Measurements from ENCODE around the gene FADS2. TPM values are rescaled to one million over a fixed set of nuclear protein-coding genes. Genes with fewer than 3 reads are reported as not detected.
A peak's percentile ranks its signal among the peaks of the same experiment; 100 is the strongest.

Gene FADS2
- polyA plus RNA-seq, 1 donor from 2014 or later, result 145 TPM

- Histone ChIP-seq H3K4me3 (ENCODE audit: low read length) (no peak overlapping the region), H3K36me3 (ENCODE audit: insufficient read depth, low read length) (peaks cover 8% of the 10 kb centered on the region), H4K20me1 (ENCODE audit: insufficient read depth) (no peaks in the 10 kb centered on the region), H2AFZ (ENCODE audit: low read depth, low read length) (no peak overlapping the region), H3K27ac (ENCODE audit: low read length) (no peak overlapping the region), H3F3A (ENCODE audit: insufficient read depth, low read length, poor library complexity, severe bottlenecking) (no peaks in the 10 kb centered on the region), H3K9me3 (ENCODE audit: low read length) (no peaks in the 10 kb centered on the region), H3K9ac (ENCODE audit: low read length) (no peak overlapping the region), H3K27me3 (ENCODE audit: insufficient read depth, low read depth, low read length) (no peaks in the 10 kb centered on the region), H3K4me2 (ENCODE audit: low read length) (no peak overlapping the region), H3K9me2 (ENCODE audit: insufficient read depth, low read length) (no peaks in the 10 kb centered on the region), H3K79me2 (replicated peaks; ENCODE audit: insufficient read depth, low read length) (no peaks in the 10 kb centered on the region)
- TF ChIP-seq POLR2AphosphoS5 (IDR thresholded peaks at IDR 0.05), result peak; percentile 14
- TF ChIP-seq, protein P1, sequence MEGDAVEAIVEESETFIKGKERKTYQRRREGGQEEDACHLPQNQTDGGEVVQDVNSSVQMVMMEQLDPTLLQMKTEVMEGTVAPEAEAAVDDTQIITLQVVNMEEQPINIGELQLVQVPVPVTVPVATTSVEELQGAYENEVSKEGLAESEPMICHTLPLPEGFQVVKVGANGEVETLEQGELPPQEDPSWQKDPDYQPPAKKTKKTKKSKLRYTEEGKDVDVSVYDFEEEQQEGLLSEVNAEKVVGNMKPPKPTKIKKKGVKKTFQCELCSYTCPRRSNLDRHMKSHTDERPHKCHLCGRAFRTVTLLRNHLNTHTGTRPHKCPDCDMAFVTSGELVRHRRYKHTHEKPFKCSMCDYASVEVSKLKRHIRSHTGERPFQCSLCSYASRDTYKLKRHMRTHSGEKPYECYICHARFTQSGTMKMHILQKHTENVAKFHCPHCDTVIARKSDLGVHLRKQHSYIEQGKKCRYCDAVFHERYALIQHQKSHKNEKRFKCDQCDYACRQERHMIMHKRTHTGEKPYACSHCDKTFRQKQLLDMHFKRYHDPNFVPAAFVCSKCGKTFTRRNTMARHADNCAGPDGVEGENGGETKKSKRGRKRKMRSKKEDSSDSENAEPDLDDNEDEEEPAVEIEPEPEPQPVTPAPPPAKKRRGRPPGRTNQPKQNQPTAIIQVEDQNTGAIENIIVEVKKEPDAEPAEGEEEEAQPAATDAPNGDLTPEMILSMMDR (IDR thresholded peaks at IDR 0.05; ENCODE audit: poor library complexity, severe bottlenecking), result no peak
- no peak for TF ChIP-seq SMC3 (conservative IDR thresholded peaks at IDR 0.05; ENCODE audit: poor library complexity)
These were observed 38.3 kb downstream of the FADS2 start for GRCh38 chr11:61866231-61866957.

- Histone ChIP-seq H3K4me3 (ENCODE audit: low read length) (no peak overlapping the region), H4K20me1 (ENCODE audit: insufficient read depth) (no peaks in the 10 kb centered on the region), H3F3A (ENCODE audit: insufficient read depth, low read length, poor library complexity, severe bottlenecking) (no peaks in the 10 kb centered on the region), H3K9ac (ENCODE audit: low read length) (no peak overlapping the region), H3K9me2 (ENCODE audit: insufficient read depth, low read length) (no peaks in the 10 kb centered on the region), H3K4me2 (ENCODE audit: low read length) (no peak overlapping the region), H3K36me3 (ENCODE audit: insufficient read depth, low read length) (peaks cover 8% of the 10 kb centered on the region), H3K79me2 (replicated peaks; ENCODE audit: insufficient read depth, low read length) (no peaks in the 10 kb centered on the region), H3K9me3 (ENCODE audit: low read length) (no peaks in the 10 kb centered on the region), H3K27me3 (ENCODE audit: insufficient read depth, low read depth, low read length) (no peaks in the 10 kb centered on the region), H3K27ac (ENCODE audit: low read length) (no peak overlapping the region), H2AFZ (ENCODE audit: low read depth, low read length) (no peak overlapping the region)
- no peak for TF ChIP-seq RAD21 (conservative IDR thresholded peaks at IDR 0.05)
- no peak for TF ChIP-seq MXI1 (conservative IDR thresholded peaks at IDR 0.05; ENCODE audit: poor library complexity, severe bottlenecking)
- no peak for TF ChIP-seq SMC3 (conservative IDR thresholded peaks at IDR 0.05; ENCODE audit: poor library complexity)
- no peak for TF ChIP-seq TAF1 (IDR thresholded peaks at IDR 0.05; ENCODE audit: low read depth)
- no peak for TF ChIP-seq EP300 (conservative IDR thresholded peaks at IDR 0.05; ENCODE audit: poor library complexity, severe bottlenecking)
- TF ChIP-seq REST (IDR thresholded peaks at IDR 0.05; ENCODE audit: borderline replicate concordance), result no peak
- no peak for TF ChIP-seq EZH2 (IDR thresholded peaks at IDR 0.05; ENCODE audit: borderline replicate concordance, insufficient read depth, low read length, poor library complexity, severe bottlenecking)
- no peak for TF ChIP-seq POLR2AphosphoS5 (IDR thresholded peaks at IDR 0.05)
- TF ChIP-seq, protein P1 (IDR thresholded peaks at IDR 0.05; ENCODE audit: poor library complexity, severe bottlenecking), result no peak
These were observed 38.9 kb downstream of the FADS2 start for GRCh38 chr11:61866958-61867343.
